OCI-LY3 (cell line): Measurements from ENCODE around the gene WAS.

Source experiments
- H2AFZ ChIP-seq: fragments of 200-600, 300-600 bp; shearing (Covaris generic); 2 replicates; pipeline ENCODE4 v1.6.0; 2014; ENCODE audit warnings: antibody characterized with exemption, low read depth, low read length
- H3K27ac ChIP-seq: fragments of 200-600, 300-600 bp; sonication (generic); 2 replicates; pipeline ENCODE4 v1.5.1; 2014; ENCODE audit warnings: mild to moderate bottlenecking, low read length, moderate library complexity, mixed read lengths
- H3K27me3 ChIP-seq: fragments of 200-600, 300-600 bp; sonication (generic); 2 replicates; pipeline ENCODE4 v1.6.1; 2014; ENCODE audit warnings: low read depth, low read length, mixed read lengths
- H3K36me3 ChIP-seq: fragments of 200-600, 300-600 bp; sonication (generic); replicated peaks from 2 replicates; pipeline ENCODE3; 2014; ENCODE audit warnings: low read depth, low read length, mixed read lengths
- H3K4me1 ChIP-seq: fragments of 300-600, 200-600 bp; sonication (generic); 2 replicates; pipeline ENCODE4 v1.6.1; 2014; ENCODE audit warnings: low read length, mixed read lengths
- H3K4me2 ChIP-seq: fragments of 200-600, 300-600 bp; sonication (generic); 2 replicates; pipeline ENCODE4 v1.6.1; 2014; ENCODE audit warnings: low read length, mixed read lengths
- H3K4me3 ChIP-seq: fragments of 300-600, 200-600 bp; sonication (generic); 2 replicates; pipeline ENCODE4 v1.5.1; 2014; ENCODE audit warnings: antibody characterized with exemption, mild to moderate bottlenecking, low read length, moderate library complexity
- H3K79me2 ChIP-seq: fragments of 300-600, 200-600 bp; shearing (Covaris generic); 2 replicates; pipeline ENCODE4 v1.6.1; 2014; ENCODE audit warnings: mild to moderate bottlenecking, low read length, mixed read lengths
- H3K9ac ChIP-seq: fragments of 300-600, 200-600 bp; shearing (Covaris generic); 2 replicates; pipeline ENCODE4 v1.6.0; 2014; ENCODE audit warnings: mild to moderate bottlenecking, low read length, moderate library complexity
- H3K9me3 ChIP-seq: fragments of 200-600, 300-600 bp; shearing (Covaris generic); 2 replicates; pipeline ENCODE4 v1.6.1; 2014; ENCODE audit warnings: low read length, mixed read lengths; ENCODE audit not compliant: insufficient read depth
- H4K20me1 ChIP-seq: fragments of 200-600, 300-600 bp; sonication (generic); 2 replicates; pipeline ENCODE4 v1.6.1; 2016; ENCODE audit warnings: low read length, mixed read lengths; ENCODE audit not compliant: insufficient read depth
- CTCF ChIP-seq: fragments of 200-600, 300-600 bp; sonication (generic); IDR thresholded peaks from 2 replicates; pipeline ENCODE4 v1.5.1; 2014; ENCODE audit warnings: antibody characterized with exemption, low read length, low read depth
- EZH2phosphoT487 ChIP-seq: fragments of 200-600 bp; shearing (Covaris generic); IDR thresholded peaks from 2 replicates; pipeline ENCODE4 v1.6.1; 2018; ENCODE audit warnings: antibody characterized with exemption, mixed run types, low read depth

WAS gene

GRCh38 chrX:48705871-48706270 is 22.3 kb downstream of the WAS start:
- no peak overlapping the region for H3K4me2 ChIP-seq
- H4K20me1 ChIP-seq: no peaks in the 10 kb centered on the region
- no peak overlapping the region for H2AFZ ChIP-seq
- TF ChIP-seq CTCF (no peak), EZH2phosphoT487 (no peak)
- H3K4me3 ChIP-seq: no peak overlapping the region
- no peaks in the 10 kb centered on the region for H3K4me1 ChIP-seq
- H3K36me3 ChIP-seq: peaks cover 26% of the 10 kb centered on the region
- H3K9ac ChIP-seq: no peak overlapping the region
- H3K9me3 ChIP-seq: no peaks in the 10 kb centered on the region
- H3K27me3 ChIP-seq: no peaks in the 10 kb centered on the region
- peaks cover 14% of the 10 kb centered on the region; the same call in 1 of the 2 replicates for H3K79me2 ChIP-seq
- no peak overlapping the region for H3K27ac ChIP-seq

GRCh38 chrX:48709522-48710112 is 26.0 kb downstream of the WAS start:
- peaks cover 2% of the 10 kb centered on the region; the same call in 1 of the 2 replicates for H3K79me2 ChIP-seq
- no peak overlapping the region for H2AFZ ChIP-seq
- H3K9me3 ChIP-seq: no peaks in the 10 kb centered on the region
- TF ChIP-seq EZH2phosphoT487 (no peak), CTCF (no peak)
- H3K36me3 ChIP-seq: peaks cover 9% of the 10 kb centered on the region
- H3K27me3 ChIP-seq: no peaks in the 10 kb centered on the region
- no peaks in the 10 kb centered on the region for H4K20me1 ChIP-seq
- H3K4me2 ChIP-seq: no peak overlapping the region
- H3K4me1 ChIP-seq: no peaks in the 10 kb centered on the region
- H3K27ac ChIP-seq: no peak overlapping the region
- H3K4me3 ChIP-seq: no peak overlapping the region
- H3K9ac ChIP-seq: no peak overlapping the region

- Histone ChIP-seq H3K4me3 (no peak overlapping the region), H2AFZ (no peak overlapping the region), H3K4me1 (no peaks in the 10 kb centered on the region), H4K20me1 (no peaks in the 10 kb centered on the region), H3K9me3 (no peaks in the 10 kb centered on the region), H3K27ac (no peak overlapping the region), H3K4me2 (no peak overlapping the region), H3K36me3 (peaks cover 9% of the 10 kb centered on the region), H3K27me3 (no peaks in the 10 kb centered on the region), H3K79me2 (no peaks in the 10 kb centered on the region), H3K9ac (no peak overlapping the region)
- TF ChIP-seq CTCF (no peak), EZH2phosphoT487 (no peak)
Observed at GRCh38 chrX:48711162-48711928, 27.7 kb downstream of the WAS start.

- Histone ChIP-seq H3K9me3 (no peaks in the 10 kb centered on the region), H2AFZ (no peak overlapping the region), H3K9ac (no peak overlapping the region), H3K79me2 (no peaks in the 10 kb centered on the region), H3K36me3 (peaks cover 9% of the 10 kb centered on the region), H4K20me1 (no peaks in the 10 kb centered on the region), H3K27ac (no peak overlapping the region), H3K27me3 (no peaks in the 10 kb centered on the region), H3K4me1 (no peaks in the 10 kb centered on the region), H3K4me3 (no peak overlapping the region), H3K4me2 (no peak overlapping the region)
- TF ChIP-seq CTCF (no peak), EZH2phosphoT487 (no peak)
Observed at GRCh38 chrX:48711929-48712505, 28.4 kb downstream of the WAS start.
